T-cell (primary cell): ENCODE data around the gene ZDHHC7. TPM values are rescaled to one million over a fixed set of nuclear protein-coding genes. Genes with fewer than 3 reads are reported as not detected.

Experiments used
- ATAC-seq, 4 experiments: fragments of 200-7000 bp in 3 of 4; fragments of 150-1000 bp in 1 of 4; cut with Tn5 transposase; replicated peaks in 1 of 4; 1 replicate in 3 of 4; 2 replicates in 1 of 4; pipeline ENCODE4 v1.10.0; 2021; ENCODE audit warnings: moderate library complexity in 3 of 4, mild to moderate bottlenecking in 2 of 4, moderate number of reproducible peaks in 1 of 4
- CTCF ChIA-PET, 2 donors: fragments of 300-600 bp; sonication (Branson Sonifier 250); formaldehyde crosslinking; loops; one replicate each; lab custom pipeline; 2022; ENCODE audit warnings: antibody characterized with exemption in 2 of 2; lab: Charles Lee
- POLR2A ChIA-PET, 2 donors: fragments of 300-600 bp; sonication (Branson Sonifier 250); formaldehyde crosslinking; loops; one replicate each; lab custom pipeline; 2022; ENCODE audit warnings: antibody characterized with exemption in 2 of 2; lab: Charles Lee
- DNase-seq, 35 experiments: peaks; one replicate each; pipeline versions ENCODE4 v3.0.0 to v3.0.0-alpha.2; 2013 to 2023
- H3K27ac ChIP-seq: one replicate; pipeline ENCODE4 v1.5.1; 2013; ENCODE audit warnings: low read length
- H3K27me3 ChIP-seq, 2 experiments: replicated peaks in 1 of 2; 1 replicate in 1 of 2; 2 replicates in 1 of 2; pipeline versions ENCODE4 v1.6.1 to v1.7.0; 2013; ENCODE audit warnings: low read length in 1 of 2, mixed read lengths in 1 of 2; ENCODE audit not compliant: control insufficient read depth in 2 of 2, insufficient read depth in 2 of 2; ENCODE audit errors: extremely low read depth in 1 of 2
- H3K36me3 ChIP-seq, 2 donors: 1 replicate in 1 of 2; 2 replicates in 1 of 2; pipeline versions ENCODE4 v1.6.1 to v1.7.0; 2013; ENCODE audit warnings: low read length in 1 of 2; ENCODE audit not compliant: control insufficient read depth in 2 of 2, insufficient read depth in 1 of 2; ENCODE audit errors: extremely low read depth in 1 of 2
- H3K4me1 ChIP-seq, 2 experiments: 1 replicate in 1 of 2; 2 replicates in 1 of 2; pipeline versions ENCODE4 v1.6.1 to v1.7.0; 2013; ENCODE audit warnings: low read length in 2 of 2, mixed read lengths in 1 of 2; ENCODE audit not compliant: insufficient read depth in 2 of 2, control insufficient read depth in 1 of 2; ENCODE audit errors: extremely low read depth in 1 of 2
- H3K4me3 ChIP-seq, 2 donors: 1 replicate in 1 of 2; 2 replicates in 1 of 2; pipeline versions ENCODE4 v1.5.1 to v1.7.0; 2013; ENCODE audit warnings: mild to moderate bottlenecking in 2 of 2, low read length in 1 of 2, moderate library complexity in 1 of 2; ENCODE audit not compliant: control insufficient read depth in 1 of 2; ENCODE audit errors: extremely low read depth in 1 of 2
- H3K9me3 ChIP-seq: 2 replicates; pipeline ENCODE4 v1.7.0; 2013
- H3K27ac Mint-ChIP-seq, 2 donors: one replicate each; pipeline ENCODE4 v1.8.0; 2020 to 2021; ENCODE audit warnings: mild to moderate bottlenecking in 2 of 2, mixed read lengths in 2 of 2
- H3K27me3 Mint-ChIP-seq, 2 donors: one replicate each; pipeline ENCODE4 v1.8.0; 2021 to 2022; ENCODE audit warnings: mixed read lengths in 2 of 2
- H3K36me3 Mint-ChIP-seq: one replicate; pipeline ENCODE4 v1.8.0; 2021; ENCODE audit warnings: mixed read lengths
- H3K4me1 Mint-ChIP-seq, 3 donors: one replicate each; pipeline ENCODE4 v1.8.0; 2020 to 2022; ENCODE audit warnings: mixed read lengths in 3 of 3, mild to moderate bottlenecking in 1 of 3
- H3K4me3 Mint-ChIP-seq, 3 donors: one replicate each; pipeline ENCODE4 v1.8.0; 2020 to 2022; ENCODE audit warnings: mild to moderate bottlenecking in 3 of 3, mixed read lengths in 3 of 3, moderate library complexity in 3 of 3
- H3K9me3 Mint-ChIP-seq, 3 donors: one replicate each; pipeline ENCODE4 v1.8.0; 2020 to 2022; ENCODE audit warnings: mixed read lengths in 3 of 3
- WGBS: methylation state at CpG from one replicate; pipeline ENCODE4 v1.1.5; 2013; ENCODE audit warnings: missing lambda C conversion rate; ENCODE audit not compliant: insufficient coverage; 5-methylcytosine and 5-hydroxymethylcytosine counted together
- total RNA-seq, 35 experiments: library from RNA in 6 of 35; stranded (reverse) in 6 of 35; fragments of 120-200 nt in 1 of 35; gene quantifications; one replicate each; pipeline versions ENCODE4 v1.2.1 to v1.2.4 and lab custom pipeline; 2013 to 2026

Gene ZDHHC7
- total RNA-seq, 5 donors from 2014 or later (not counting 1 experiment from before 2014, with no cell fraction given): 33.5 to 43.9 (median 38.7) TPM

GRCh38 chr16:85027349-85027957 lies 16.1 kb upstream of the ZDHHC7 start, which contains the start of gene KIAA0513:
TSS of gene KIAA0513 (plus strand) at chr16:85027795. CDS start at chr16:85067072, 39,277 bp downstream.
- H3K36me3 ChIP-seq: peaks cover 0 to 4% of the 10 kb centered on the region in 2 donors
- peak within 1 kb of the TSS; percentile 79 for H3K27ac ChIP-seq
- no peaks in the 10 kb centered on the region for H3K9me3 ChIP-seq
- Mint-ChIP-seq H3K36me3 (peaks cover 9% of the 10 kb centered on the region), H3K27ac (peak within 1 kb of the TSS; percentile 82 to 92), H3K4me1 (peaks cover 25 to 42% (median 35%) of the 10 kb centered on the region in 3 donors), H3K4me3 (peak within 1 kb of the TSS; percentile 90 to 91 (median 91)), H3K9me3 (no peaks in the 10 kb centered on the region), H3K27me3 (no peaks in the 10 kb centered on the region)
- no peaks in the 10 kb centered on the region for H3K27me3 ChIP-seq
- under 1% methylated on average over 58 of the region's 59 CpGs for WGBS
- peaks cover 17 to 34% of the 10 kb centered on the region in 2 experiments for H3K4me1 ChIP-seq
- ATAC-seq (peak; percentile 74 to 82 (median 80)), DNase-seq (peak; percentile 84 to 98 (median 93))
- ChIA-PET CTCF (interaction anchor here (0.6 to 2.5 kb wide), 8 partner anchors 15 to 60 kb away, joined by 3 to 16 read pairs (median 6); partner anchors contain the start of gene ZDHHC7 (in 1 of the 2)), POLR2A (interaction anchor here in 1 of 2 donors (0.6 to 2.0 kb wide), 4 partner anchors 10 to 603 kb away, joined by 3 to 19 read pairs (median 4); partner anchors contain the start of gene ZDHHC7)
- H3K4me3 ChIP-seq: peak within 1 kb of the TSS; percentile 60 to 84

- POLR2A ChIA-PET: interaction anchor here in 1 of 2 donors (1.2 to 2.0 kb wide), 2 partner anchors 15 to 21 kb away, joined by 5 to 19 read pairs; partner anchors contain the start of gene ZDHHC7
- Histone ChIP-seq H3K27me3 (no peaks in the 10 kb centered on the region), H3K36me3 (no peaks in the 10 kb centered on the region), H3K27ac (no peak overlapping the region), H3K9me3 (no peaks in the 10 kb centered on the region), H3K4me1 (peaks cover 17 to 34% of the 10 kb centered on the region in 2 experiments), H3K4me3 (peak overlapping the region in 1 of 2 donors; percentile 84)
- H3K4me1 Mint-ChIP-seq: peaks cover 25 to 41% (median 35%) of the 10 kb centered on the region in 3 donors
- DNase-seq: no peak
- peak overlapping the region; percentile 84 to 91 (median 86) for H3K4me3 Mint-ChIP-seq
- no peaks in the 10 kb centered on the region for H3K27me3 Mint-ChIP-seq
- CTCF ChIA-PET: interaction anchor here (0.7 to 2.5 kb wide), 7 partner anchors 14 to 291 kb away, joined by 3 to 16 read pairs (median 5); partner anchors contain the start of gene ZDHHC7 (in 1 of the 2)
- peak overlapping the region; percentile 55 to 57 for H3K27ac Mint-ChIP-seq
- peaks cover 3% of the 10 kb centered on the region for H3K36me3 Mint-ChIP-seq
- no peak for ATAC-seq
- no peaks in the 10 kb centered on the region for H3K9me3 Mint-ChIP-seq
- WGBS: no CpG with 5 or more reads among the region's 4 CpGs
These were observed 15.4 kb upstream of the ZDHHC7 start for GRCh38 chr16:85026703-85027102.

- H3K27ac ChIP-seq: no peak overlapping the region
- WGBS: 85% methylated on average over 6 of the region's 8 CpGs
- H3K9me3 ChIP-seq: no peaks in the 10 kb centered on the region
- H3K27ac Mint-ChIP-seq: peak overlapping the region in 1 of 2 donors; percentile 25
- H3K27me3 Mint-ChIP-seq: no peaks in the 10 kb centered on the region
- CTCF ChIA-PET: interaction anchor here (1.0 to 1.5 kb wide), 3 partner anchors 14 to 290 kb away, joined by 3 to 6 read pairs (median 5); no protein-coding TSS in a partner anchor
- H3K4me3 Mint-ChIP-seq: peak overlapping the region; percentile 84 to 91 (median 86)
- peaks cover 17 to 34% of the 10 kb centered on the region in 2 experiments for H3K4me1 ChIP-seq
- DNase-seq: no peak
- no peaks in the 10 kb centered on the region for H3K36me3 ChIP-seq
- no peaks in the 10 kb centered on the region for H3K36me3 Mint-ChIP-seq
- H3K27me3 ChIP-seq: no peaks in the 10 kb centered on the region
- POLR2A ChIA-PET: interaction anchor here in 1 of 2 donors (1.2 to 2.0 kb wide), 2 partner anchors 14 to 21 kb away, joined by 5 to 19 read pairs; partner anchors contain the start of gene ZDHHC7
- H3K4me3 ChIP-seq: no peak overlapping the region
- ATAC-seq: no peak
- H3K9me3 Mint-ChIP-seq: no peaks in the 10 kb centered on the region
- peaks cover 25 to 39% (median 32%) of the 10 kb centered on the region in 3 donors for H3K4me1 Mint-ChIP-seq
These were observed 14.7 kb upstream of the ZDHHC7 start for GRCh38 chr16:85025781-85026653.

GRCh38 chr16:85019659-85020245 lies 8.4 kb upstream of the ZDHHC7 start:
- Histone ChIP-seq H3K36me3 (no peaks in the 10 kb centered on the region), H3K4me3 (no peak overlapping the region), H3K4me1 (peaks cover 2 to 7% of the 10 kb centered on the region in 2 experiments), H3K27me3 (peaks cover 0 to 3% of the 10 kb centered on the region in 2 experiments), H3K9me3 (no peaks in the 10 kb centered on the region), H3K27ac (no peak overlapping the region)
- POLR2A ChIA-PET: no interaction called here
- 94% methylated on average over 5 of the region's 9 CpGs for WGBS
- H3K4me1 Mint-ChIP-seq: peaks cover 10 to 13% (median 12%) of the 10 kb centered on the region in 3 donors
- ATAC-seq (no peak), DNase-seq (no peak)
- H3K36me3 Mint-ChIP-seq: no peaks in the 10 kb centered on the region
- no peak overlapping the region for H3K4me3 Mint-ChIP-seq
- H3K27me3 Mint-ChIP-seq: peaks cover 0 to 3% of the 10 kb centered on the region in 2 donors
- H3K27ac Mint-ChIP-seq: no peak overlapping the region
- no peaks in the 10 kb centered on the region for H3K9me3 Mint-ChIP-seq
- CTCF ChIA-PET: no interaction called here

- no peak overlapping the region for H3K27ac Mint-ChIP-seq
- no peaks in the 10 kb centered on the region for H3K36me3 Mint-ChIP-seq
- no peak overlapping the region for H3K4me3 Mint-ChIP-seq
- H3K4me1 Mint-ChIP-seq: peaks cover 10 to 13% (median 12%) of the 10 kb centered on the region in 3 donors
- H3K9me3 ChIP-seq: no peaks in the 10 kb centered on the region
- CTCF ChIA-PET: no interaction called here
- no peak overlapping the region for H3K4me3 ChIP-seq
- H3K36me3 ChIP-seq: no peaks in the 10 kb centered on the region
- peaks cover 2 to 7% of the 10 kb centered on the region in 2 experiments for H3K4me1 ChIP-seq
- ATAC-seq (no peak), DNase-seq (no peak)
- 86% methylated on average over 14 of the region's 19 CpGs for WGBS
- H3K9me3 Mint-ChIP-seq: no peaks in the 10 kb centered on the region
- H3K27me3 ChIP-seq: peaks cover 0 to 3% of the 10 kb centered on the region in 2 experiments
- H3K27me3 Mint-ChIP-seq: peaks cover 0 to 3% of the 10 kb centered on the region in 2 donors
- H3K27ac ChIP-seq: no peak overlapping the region
- POLR2A ChIA-PET: no interaction called here
These were observed 7.3 kb upstream of the ZDHHC7 start for GRCh38 chr16:85018529-85019236.
